ENCODE data around the gene TOR1A.

- TF ChIP-seq CTCF (IDR thresholded peaks at IDR 0.05) (no peak), POLR2A (IDR thresholded peaks at IDR 0.05) (peak; percentile 57)
Measured at GRCh38 chr9:129835128-129835859, 11.4 kb upstream of the TOR1A start, which contains the start of the genes C9orf78 and USP20.
